Liver (tissue), 9 donors: ENCODE results near the gene NUCKS1. TPM values are rescaled to one million over a fixed set of nuclear protein-coding genes. Genes with fewer than 3 reads are reported as not detected.

Source experiments
- DNase-seq: peaks from one replicate; pipeline ENCODE4 v3.0.0-alpha.2; 2017; ENCODE audit warnings: low spot score
- H3K27ac ChIP-seq, 2 donors: one replicate each; pipeline ENCODE4 v1.7.0; 2013; ENCODE audit warnings: inconsistent platforms in 2 of 2, low read length in 2 of 2, control low read depth in 1 of 2, low read depth in 1 of 2, mild to moderate bottlenecking in 1 of 2
- H3K27me3 ChIP-seq, 4 donors: one replicate each; pipeline versions ENCODE4 v1.6.1 to v1.7.0; 2013; ENCODE audit warnings: low read length in 3 of 4, inconsistent platforms in 1 of 4, mild to moderate bottlenecking in 1 of 4, moderate library complexity in 1 of 4; ENCODE audit not compliant: control insufficient read depth in 4 of 4, insufficient read depth in 4 of 4
- H3K36me3 ChIP-seq, 4 donors: one replicate each; pipeline versions ENCODE4 v1.6.1 to v1.7.0; 2013; ENCODE audit warnings: low read length in 3 of 4, mild to moderate bottlenecking in 3 of 4, low read depth in 1 of 4, moderate library complexity in 1 of 4; ENCODE audit not compliant: control insufficient read depth in 4 of 4, insufficient read depth in 3 of 4
- H3K4me1 ChIP-seq, 4 donors: one replicate each; pipeline versions ENCODE4 v1.6.1 to v1.7.0; 2013; ENCODE audit warnings: low read length in 3 of 4, mild to moderate bottlenecking in 3 of 4, moderate library complexity in 1 of 4; ENCODE audit not compliant: control insufficient read depth in 4 of 4, insufficient read depth in 4 of 4
- H3K4me3 ChIP-seq, 3 donors: one replicate each; pipeline versions ENCODE4 v1.6.1 to v1.7.0; 2013; ENCODE audit warnings: low read length in 3 of 3, control low read depth in 1 of 3, low read depth in 1 of 3, mild to moderate bottlenecking in 1 of 3
- H3K9ac ChIP-seq, 2 donors: one replicate each; pipeline ENCODE4 v1.7.0; 2013; ENCODE audit warnings: low read length in 2 of 2, mild to moderate bottlenecking in 2 of 2, moderate library complexity in 2 of 2, control low read depth in 1 of 2, low read depth in 1 of 2
- H3K9me3 ChIP-seq, 4 donors: one replicate each; pipeline versions ENCODE4 v1.6.1 to v1.7.0; 2013; ENCODE audit warnings: low read length in 3 of 4; ENCODE audit not compliant: control insufficient read depth in 4 of 4
- ATF3 ChIP-seq: IDR thresholded peaks from 2 replicates; pipeline ENCODE4 v1.6.1; 2016; ENCODE audit warnings: antibody characterized with exemption
- CTCF ChIP-seq: fragments of 150-350 bp; IDR thresholded peaks from 2 replicates; pipeline ENCODE4 v1.5.1; 2017; ENCODE audit warnings: improper control_type of control experiment, low read depth, low read length; ENCODE audit not compliant: missing input control
- EGR1 ChIP-seq, 2 donors: IDR thresholded peaks; 2 replicates each; pipeline ENCODE4 v1.6.1; 2016 to 2018; ENCODE audit warnings: antibody characterized with exemption in 2 of 2, low read depth in 2 of 2
- FOXA1 ChIP-seq: IDR thresholded peaks from 2 replicates; pipeline ENCODE4 v1.6.1; 2016; ENCODE audit warnings: antibody characterized with exemption
- FOXA2 ChIP-seq: IDR thresholded peaks from 2 replicates; pipeline ENCODE4 v1.6.1; 2016; ENCODE audit warnings: antibody characterized with exemption
- GABPA ChIP-seq, 2 donors: IDR thresholded peaks in 1 of 2; conservative IDR thresholded peaks in 1 of 2; 2 replicates each; pipeline ENCODE4 v1.6.1; 2016; ENCODE audit warnings: antibody characterized with exemption in 2 of 2, mild to moderate bottlenecking in 1 of 2, moderate library complexity in 1 of 2
- HNF4A ChIP-seq, 2 donors: conservative IDR thresholded peaks; 2 replicates each; pipeline ENCODE4 v1.6.1; 2016; ENCODE audit warnings: antibody characterized with exemption in 2 of 2, mild to moderate bottlenecking in 2 of 2
- HNF4G ChIP-seq: IDR thresholded peaks from 2 replicates; pipeline ENCODE4 v1.6.1; 2016; ENCODE audit warnings: antibody characterized with exemption
- JUND ChIP-seq, 2 donors: IDR thresholded peaks; 2 replicates each; pipeline ENCODE4 v1.6.1; 2016; ENCODE audit warnings: antibody characterized with exemption in 2 of 2
- MAX ChIP-seq: IDR thresholded peaks from 2 replicates; pipeline ENCODE4 v1.6.1; 2016; ENCODE audit warnings: antibody characterized with exemption
- NR2F2 ChIP-seq: IDR thresholded peaks from 2 replicates; pipeline ENCODE4 v1.6.1; 2016; ENCODE audit warnings: antibody characterized with exemption
- RAD21 ChIP-seq, 2 donors: IDR thresholded peaks; 2 replicates each; pipeline ENCODE4 v1.6.1; 2016; ENCODE audit warnings: antibody characterized with exemption in 2 of 2, mild to moderate bottlenecking in 2 of 2
- REST ChIP-seq: IDR thresholded peaks from 2 replicates; pipeline ENCODE4 v1.6.1; 2016; ENCODE audit warnings: antibody characterized with exemption, mild to moderate bottlenecking
- RXRA ChIP-seq, 2 donors: IDR thresholded peaks; 2 replicates each; pipeline ENCODE4 v1.6.1; 2017 to 2018; ENCODE audit warnings: antibody characterized with exemption in 2 of 2, mild to moderate bottlenecking in 1 of 2
- SP1 ChIP-seq: IDR thresholded peaks from 2 replicates; pipeline ENCODE4 v1.6.1; 2018; ENCODE audit warnings: antibody characterized with exemption, mild to moderate bottlenecking
- TAF1 ChIP-seq: conservative IDR thresholded peaks from 2 replicates; pipeline ENCODE4 v1.6.1; 2016; ENCODE audit warnings: antibody characterized with exemption, mild to moderate bottlenecking
- WGBS: extraction: QIAGEN DNeasy Blood & Tissue Kit; methylation state at CpG from one replicate; pipeline ENCODE4 v1.1.7; 2013; 5-methylcytosine and 5-hydroxymethylcytosine counted together
- polyA plus RNA-seq, 2 donors: library from polyadenylated mRNA; stranded (reverse) in 1 of 2; unstranded in 1 of 2; fragments of 200-250 nt in 1 of 2; fragments of >200 nt in 1 of 2; fragmentation: Nextera tagmentation in 1 of 2; extraction: Ambion mirVana in 1 of 2; gene quantifications; one replicate each; pipeline versions ENCODE4 v1.2.1 to v1.2.3, GENCODE V29; 2013 to 2015
- total RNA-seq, 2 donors: library from RNA; depleted of rRNA; stranded (reverse); fragments of >200 nt; gene quantifications; one replicate each; pipeline ENCODE4 v1.2.3, GENCODE V29; 2014
- donor health status: healthy.
- donor health status: healthy.
- donor health status: healthy.
- donor health status: healthy.
- donor health status: healthy.

NUCKS1 gene
- total and polyA plus RNA-seq, 4 donors: 27.0 to 86.1 (median 42.6) TPM

- no peak overlapping the region for H3K4me3 ChIP-seq
- DNase-seq: no peak
- TF ChIP-seq TAF1 (no peak), ATF3 (no peak), RXRA (IDR thresholded peaks at IDR 0.05) (no peak), JUND (IDR thresholded peaks at IDR 0.05) (no peak), FOXA1 (no peak), CTCF (no peak), HNF4A (conservative IDR thresholded peaks at IDR 0.05) (no peak), EGR1 (IDR thresholded peaks at IDR 0.05; ENCODE audit: low read depth in 2 of 2) (no peak), REST (no peak), RAD21 (IDR thresholded peaks at IDR 0.05) (no peak), HNF4G (no peak), FOXA2 (no peak), MAX (no peak), NR2F2 (no peak)
- no peaks in the 10 kb centered on the region for H3K27me3 ChIP-seq
- no peaks in the 10 kb centered on the region for H3K4me1 ChIP-seq
- no peak overlapping the region for H3K27ac ChIP-seq
- peaks cover 0 to 20% (median 7%) of the 10 kb centered on the region in 4 donors for H3K36me3 ChIP-seq
- 90% methylated on average over 6 of the region's 6 CpGs for WGBS
- H3K9me3 ChIP-seq: no peaks in the 10 kb centered on the region
- H3K9ac ChIP-seq: no peak overlapping the region
Observed at GRCh38 chr1:205792961-205793673, 43.1 kb upstream of the NUCKS1 start.

- H3K4me1 ChIP-seq: no peaks in the 10 kb centered on the region
- no peak for TF ChIP-seq FOXA1
- no peak for TF ChIP-seq JUND (IDR thresholded peaks at IDR 0.05)
- TF ChIP-seq CTCF: no peak
- TF ChIP-seq NR2F2: no peak
- no peak for TF ChIP-seq RXRA (IDR thresholded peaks at IDR 0.05)
- no peak for TF ChIP-seq GABPA (IDR thresholded peaks at IDR 0.05 in 1 of 2, conservative IDR thresholded peaks at IDR 0.05 in 1 of 2)
- TF ChIP-seq SP1: no peak
- TF ChIP-seq REST: no peak
- TF ChIP-seq MAX: no peak
- no peak for TF ChIP-seq EGR1 (IDR thresholded peaks at IDR 0.05; ENCODE audit: low read depth in 2 of 2)
- no peak for TF ChIP-seq HNF4A (conservative IDR thresholded peaks at IDR 0.05)
- H3K9me3 ChIP-seq: no peaks in the 10 kb centered on the region
- no peak overlapping the region for H3K27ac ChIP-seq
- WGBS: 86% methylated on average over 8 of the region's 8 CpGs
- peaks cover 0 to 20% (median 7%) of the 10 kb centered on the region in 4 donors for H3K36me3 ChIP-seq
- H3K27me3 ChIP-seq: no peaks in the 10 kb centered on the region
- H3K9ac ChIP-seq: no peak overlapping the region
- DNase-seq: no peak
- H3K4me3 ChIP-seq: no peak overlapping the region
Observed at GRCh38 chr1:205792481-205792881, 42.5 kb upstream of the NUCKS1 start.
